HepG2 (cell line): ENCODE results near the gene RAB3D. TPM values are rescaled to one million over a fixed set of nuclear protein-coding genes. Genes with fewer than 3 reads are reported as not detected.

Experiments
- AGO1 ChIP-seq: fragments of 200-400 bp; formaldehyde crosslinking; IDR thresholded peaks from 2 replicates; pipeline ENCODE4 v1.6.1; 2017; ENCODE audit warnings: mild to moderate bottlenecking, low read depth, low read length, moderate library complexity; ENCODE audit not compliant: poor library complexity, severe bottlenecking
- ATF2 ChIP-seq: sonication (generic); formaldehyde crosslinking; IDR thresholded peaks from 2 replicates; pipeline ENCODE4 v1.4.0; 2020; ENCODE audit warnings: missing genetic modification reagents
- ETV6 ChIP-seq: sonication (generic); formaldehyde crosslinking; conservative IDR thresholded peaks from 2 replicates; pipeline ENCODE4 v1.4.0; 2020; ENCODE audit warnings: missing genetic modification reagents
- KLF12 ChIP-seq: sonication (generic); formaldehyde crosslinking; IDR thresholded peaks from 2 replicates; pipeline ENCODE4 v1.4.0; 2020; ENCODE audit warnings: missing genetic modification reagents, borderline replicate concordance
- NAIF1 ChIP-seq: sonication (generic); formaldehyde crosslinking; IDR thresholded peaks from 2 replicates; pipeline ENCODE4 v1.5.0; 2020; ENCODE audit warnings: mild to moderate bottlenecking, missing genetic modification reagents, borderline replicate concordance
- NR2F2 ChIP-seq: IDR thresholded peaks from 2 replicates; pipeline ENCODE4 v1.6.1; 2012; ENCODE audit warnings: low read depth, inconsistent platforms, borderline replicate concordance
- PLSCR1 ChIP-seq: sonication (generic); formaldehyde crosslinking; IDR thresholded peaks from 2 replicates; pipeline ENCODE4 v1.5.0; 2020; ENCODE audit warnings: missing genetic modification reagents, mild to moderate bottlenecking, borderline replicate concordance
- SP5 ChIP-seq: IDR thresholded peaks from 2 replicates; pipeline ENCODE4 v1.6.1; 2016; ENCODE audit warnings: low read depth, borderline replicate concordance
- TEAD2 ChIP-seq: sonication (generic); formaldehyde crosslinking; IDR thresholded peaks from 2 replicates; pipeline ENCODE4 v1.9.0; 2021; ENCODE audit warnings: missing genetic modification reagents
- TMF1 ChIP-seq: sonication (generic); formaldehyde crosslinking; IDR thresholded peaks from 2 replicates; pipeline ENCODE4 v1.8.1; 2022; ENCODE audit warnings: low read depth, missing genetic modification reagents
- ZNF18 ChIP-seq: sonication (generic); formaldehyde crosslinking; IDR thresholded peaks from 2 replicates; pipeline ENCODE4 v1.8.0; 2022; ENCODE audit warnings: mild to moderate bottlenecking, missing genetic modification reagents; ENCODE audit not compliant: insufficient replicate concordance
- polyA plus RNA-seq, 8 experiments: library from polyadenylated mRNA; depleted of rRNA in 3 of 8; stranded (reverse) in 7 of 8; unstranded in 1 of 8; fragments of >200 nt; fragmentation: Illumina TruSeq in 4 of 8; extraction: Trizol in 4 of 8; gene quantifications; 2 replicates each; pipeline versions ENCODE4 v1.2.1 to v1.2.3, GENCODE V29; 2011 to 2016; ENCODE audit warnings: low read depth in 4 of 8, missing spikeins in 1 of 8, mixed read lengths in 1 of 8; ENCODE audit not compliant: insufficient read depth in 1 of 8
- total RNA-seq, 5 experiments: library from RNA; depleted of rRNA; stranded (reverse); fragments of >200 nt; fragmentation: Illumina TruSeq; extraction: Trizol; gene quantifications; 2 replicates each; pipeline ENCODE4 v1.2.3, GENCODE V29; 2016; ENCODE audit warnings: low read depth in 1 of 5
- TF ChIP-seq, protein P1 (sequence below): sonication (generic); formaldehyde crosslinking; IDR thresholded peaks from 2 replicates; pipeline ENCODE4 v1.4.0; 2020; ENCODE audit warnings: missing genetic modification reagents
- TF ChIP-seq, protein P2 (sequence below): sonication (generic); formaldehyde crosslinking; IDR thresholded peaks from one replicate; pipeline ENCODE4 v1.5.1; 2020; ENCODE audit warnings: mild to moderate bottlenecking, missing genetic modification reagents; ENCODE audit errors: not compliant biosample characterization

Gene RAB3D
- total and polyA plus RNA-seq, 2 of the 13 experiments (the other 11 are each of a cell fraction or from before 2014, with no cell fraction given): 2.0 to 16.1 TPM

DNA sequence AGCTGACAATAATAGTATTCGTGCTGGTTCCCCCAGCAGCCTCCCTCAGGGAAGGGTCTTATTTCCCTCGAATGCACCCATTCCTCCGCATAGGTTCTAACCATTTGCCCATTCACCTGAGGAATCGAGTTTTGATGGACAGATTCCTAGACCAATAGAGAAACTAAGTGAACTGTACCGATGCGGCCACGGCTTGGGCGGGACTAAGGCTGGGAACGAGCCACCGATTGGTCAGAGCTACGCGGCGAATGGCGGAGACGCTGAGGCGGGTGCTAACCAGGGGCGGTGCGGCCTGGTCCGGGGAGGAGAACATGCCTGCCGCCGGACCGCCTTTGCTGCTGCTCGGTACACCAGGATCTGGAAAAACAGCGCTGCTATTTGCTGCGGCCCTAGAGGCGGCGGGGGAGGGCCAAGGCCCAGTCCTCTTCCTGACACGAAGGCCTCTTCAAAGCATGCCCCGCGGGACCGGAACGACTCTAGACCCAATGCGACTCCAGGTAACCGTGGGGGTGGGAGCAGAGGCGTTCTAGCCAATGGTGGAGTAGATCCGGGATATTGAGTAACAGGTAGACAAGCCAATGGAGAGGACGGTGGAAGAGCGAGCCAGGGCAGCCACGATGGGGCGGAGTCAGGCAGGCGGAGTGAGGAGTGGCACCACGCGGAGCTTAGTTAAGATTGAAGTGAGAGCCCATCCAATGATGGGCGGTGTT, 35.1 kb upstream of the RAB3D start, which contains the start of gene SWSAP1 (continued):
- TF ChIP-seq, protein P1, sequence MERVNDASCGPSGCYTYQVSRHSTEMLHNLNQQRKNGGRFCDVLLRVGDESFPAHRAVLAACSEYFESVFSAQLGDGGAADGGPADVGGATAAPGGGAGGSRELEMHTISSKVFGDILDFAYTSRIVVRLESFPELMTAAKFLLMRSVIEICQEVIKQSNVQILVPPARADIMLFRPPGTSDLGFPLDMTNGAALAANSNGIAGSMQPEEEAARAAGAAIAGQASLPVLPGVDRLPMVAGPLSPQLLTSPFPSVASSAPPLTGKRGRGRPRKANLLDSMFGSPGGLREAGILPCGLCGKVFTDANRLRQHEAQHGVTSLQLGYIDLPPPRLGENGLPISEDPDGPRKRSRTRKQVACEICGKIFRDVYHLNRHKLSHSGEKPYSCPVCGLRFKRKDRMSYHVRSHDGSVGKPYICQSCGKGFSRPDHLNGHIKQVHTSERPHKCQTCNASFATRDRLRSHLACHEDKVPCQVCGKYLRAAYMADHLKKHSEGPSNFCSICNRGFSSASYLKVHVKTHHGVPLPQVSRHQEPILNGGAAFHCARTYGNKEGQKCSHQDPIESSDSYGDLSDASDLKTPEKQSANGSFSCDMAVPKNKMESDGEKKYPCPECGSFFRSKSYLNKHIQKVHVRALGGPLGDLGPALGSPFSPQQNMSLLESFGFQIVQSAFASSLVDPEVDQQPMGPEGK: 0 out of 2 replicates have a peak, but pooled peaks have one; percentile 28
- TF ChIP-seq NAIF1 (CRISPR knock-in tag) (no peak), ATF2 (peak; percentile 39; the same call in 1 of the 2 replicates), NR2F2 (no peak), ETV6 (CRISPR knock-in tag) (0 out of 2 replicates have a peak, but pooled peaks have one; percentile 62), KLF12 (0 out of 2 replicates have a peak, but pooled peaks have one; percentile 54), TEAD2 (no peak), AGO1 (no peak), PLSCR1 (CRISPR knock-in tag) (no peak), SP5 (CRISPR knock-in tag) (peak; percentile 58; the same call in 1 of the 2 replicates), TMF1 (CRISPR knock-in tag) (no peak; the same call in 1 of the 2 replicates), ZNF18 (peak; percentile 69)
- TF ChIP-seq, protein P2, sequence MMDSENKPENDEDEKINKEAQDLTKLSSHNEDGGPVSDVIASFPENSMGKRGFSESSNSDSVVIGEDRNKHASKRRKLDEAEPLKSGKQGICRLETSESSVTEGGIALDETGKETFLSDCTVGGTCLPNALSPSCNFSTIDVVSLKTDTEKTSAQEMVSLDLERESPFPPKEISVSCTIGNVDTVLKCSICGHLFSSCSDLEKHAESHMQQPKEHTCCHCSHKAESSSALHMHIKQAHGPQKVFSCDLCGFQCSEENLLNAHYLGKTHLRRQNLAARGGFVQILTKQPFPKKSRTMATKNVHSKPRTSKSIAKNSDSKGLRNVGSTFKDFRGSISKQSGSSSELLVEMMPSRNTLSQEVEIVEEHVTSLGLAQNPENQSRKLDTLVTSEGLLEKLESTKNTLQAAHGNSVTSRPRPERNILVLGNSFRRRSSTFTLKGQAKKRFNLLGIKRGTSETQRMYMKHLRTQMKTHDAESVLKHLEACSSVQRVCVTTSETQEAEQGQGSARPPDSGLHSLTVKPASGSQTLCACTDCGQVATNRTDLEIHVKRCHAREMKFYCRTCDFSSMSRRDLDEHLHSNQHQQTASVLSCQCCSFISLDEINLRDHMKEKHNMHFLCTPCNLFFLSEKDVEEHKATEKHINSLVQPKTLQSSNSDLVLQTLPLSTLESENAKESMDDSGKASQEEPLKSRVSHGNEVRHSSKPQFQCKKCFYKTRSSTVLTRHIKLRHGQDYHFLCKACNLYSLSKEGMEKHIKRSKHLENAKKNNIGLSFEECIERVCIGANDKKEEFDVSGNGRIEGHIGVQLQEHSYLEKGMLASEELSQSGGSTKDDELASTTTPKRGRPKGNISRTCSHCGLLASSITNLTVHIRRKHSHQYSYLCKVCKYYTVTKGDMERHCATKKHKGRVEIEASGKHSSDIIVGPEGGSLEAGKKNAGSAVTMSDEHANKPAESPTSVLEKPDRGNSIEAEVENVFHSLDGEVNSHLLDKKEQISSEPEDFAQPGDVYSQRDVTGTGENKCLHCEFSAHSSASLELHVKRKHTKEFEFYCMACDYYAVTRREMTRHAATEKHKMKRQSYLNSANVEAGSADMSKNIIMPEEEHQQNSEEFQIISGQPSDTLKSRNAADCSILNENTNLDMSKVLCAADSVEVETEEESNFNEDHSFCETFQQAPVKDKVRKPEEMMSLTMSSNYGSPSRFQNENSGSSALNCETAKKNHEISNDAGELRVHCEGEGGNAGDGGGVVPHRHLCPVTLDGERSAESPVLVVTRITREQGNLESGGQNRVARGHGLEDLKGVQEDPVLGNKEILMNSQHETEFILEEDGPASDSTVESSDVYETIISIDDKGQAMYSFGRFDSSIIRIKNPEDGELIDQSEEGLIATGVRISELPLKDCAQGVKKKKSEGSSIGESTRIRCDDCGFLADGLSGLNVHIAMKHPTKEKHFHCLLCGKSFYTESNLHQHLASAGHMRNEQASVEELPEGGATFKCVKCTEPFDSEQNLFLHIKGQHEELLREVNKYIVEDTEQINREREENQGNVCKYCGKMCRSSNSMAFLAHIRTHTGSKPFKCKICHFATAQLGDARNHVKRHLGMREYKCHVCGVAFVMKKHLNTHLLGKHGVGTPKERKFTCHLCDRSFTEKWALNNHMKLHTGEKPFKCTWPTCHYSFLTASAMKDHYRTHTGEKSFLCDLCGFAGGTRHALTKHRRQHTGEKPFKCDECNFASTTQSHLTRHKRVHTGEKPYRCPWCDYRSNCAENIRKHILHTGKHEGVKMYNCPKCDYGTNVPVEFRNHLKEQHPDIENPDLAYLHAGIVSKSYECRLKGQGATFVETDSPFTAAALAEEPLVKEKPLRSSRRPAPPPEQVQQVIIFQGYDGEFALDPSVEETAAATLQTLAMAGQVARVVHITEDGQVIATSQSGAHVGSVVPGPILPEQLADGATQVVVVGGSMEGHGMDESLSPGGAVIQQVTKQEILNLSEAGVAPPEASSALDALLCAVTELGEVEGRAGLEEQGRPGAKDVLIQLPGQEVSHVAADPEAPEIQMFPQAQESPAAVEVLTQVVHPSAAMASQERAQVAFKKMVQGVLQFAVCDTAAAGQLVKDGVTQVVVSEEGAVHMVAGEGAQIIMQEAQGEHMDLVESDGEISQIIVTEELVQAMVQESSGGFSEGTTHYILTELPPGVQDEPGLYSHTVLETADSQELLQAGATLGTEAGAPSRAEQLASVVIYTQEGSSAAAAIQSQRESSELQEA (CRISPR knock-in tag): peak; percentile 78
